ENCODE measurements around the gene CLK3.

The CLK3 gene

DNA sequence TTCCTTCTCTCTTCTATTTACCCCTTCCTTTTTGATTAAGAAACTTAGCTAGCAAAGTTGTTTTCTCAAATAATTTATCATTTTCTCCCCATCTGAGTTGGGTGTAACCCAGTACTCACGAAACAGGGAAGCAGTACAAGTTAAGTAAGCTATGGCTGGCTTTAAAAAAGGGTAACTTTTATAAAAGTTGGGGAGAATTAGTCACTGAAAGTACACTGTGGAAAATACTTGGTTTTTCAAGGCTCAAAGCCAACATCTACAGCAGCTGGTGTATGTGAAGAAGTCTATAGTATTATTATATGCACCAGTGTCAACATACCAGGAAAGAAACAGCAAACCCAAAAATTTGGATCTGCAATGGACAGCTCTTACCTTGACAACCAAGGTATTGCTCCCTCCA, 25.5 kb downstream of the CLK3 start:
- peak overlapping the region; percentile 70 for H3K27ac ChIP-seq
- peaks cover 47 to 51% of the 10 kb centered on the region in 2 experiments for H3K4me1 ChIP-seq (ENCODE audit: control insufficient read depth in 1 of 2, insufficient read depth in 1 of 2, low read depth in 1 of 2, low read length in 1 of 2)
- no peaks in the 10 kb centered on the region for H3K27me3 ChIP-seq
- peaks cover 16% of the 10 kb centered on the region for H3K36me3 ChIP-seq
- H3K9me3 ChIP-seq: no peaks in the 10 kb centered on the region
- no peak overlapping the region for H3K4me3 ChIP-seq (ENCODE audit: low read depth in 1 of 2, low read length in 1 of 2)
- TF ChIP-seq, protein P1, sequence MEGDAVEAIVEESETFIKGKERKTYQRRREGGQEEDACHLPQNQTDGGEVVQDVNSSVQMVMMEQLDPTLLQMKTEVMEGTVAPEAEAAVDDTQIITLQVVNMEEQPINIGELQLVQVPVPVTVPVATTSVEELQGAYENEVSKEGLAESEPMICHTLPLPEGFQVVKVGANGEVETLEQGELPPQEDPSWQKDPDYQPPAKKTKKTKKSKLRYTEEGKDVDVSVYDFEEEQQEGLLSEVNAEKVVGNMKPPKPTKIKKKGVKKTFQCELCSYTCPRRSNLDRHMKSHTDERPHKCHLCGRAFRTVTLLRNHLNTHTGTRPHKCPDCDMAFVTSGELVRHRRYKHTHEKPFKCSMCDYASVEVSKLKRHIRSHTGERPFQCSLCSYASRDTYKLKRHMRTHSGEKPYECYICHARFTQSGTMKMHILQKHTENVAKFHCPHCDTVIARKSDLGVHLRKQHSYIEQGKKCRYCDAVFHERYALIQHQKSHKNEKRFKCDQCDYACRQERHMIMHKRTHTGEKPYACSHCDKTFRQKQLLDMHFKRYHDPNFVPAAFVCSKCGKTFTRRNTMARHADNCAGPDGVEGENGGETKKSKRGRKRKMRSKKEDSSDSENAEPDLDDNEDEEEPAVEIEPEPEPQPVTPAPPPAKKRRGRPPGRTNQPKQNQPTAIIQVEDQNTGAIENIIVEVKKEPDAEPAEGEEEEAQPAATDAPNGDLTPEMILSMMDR (IDR thresholded peaks at IDR 0.05): no peak

DNA sequence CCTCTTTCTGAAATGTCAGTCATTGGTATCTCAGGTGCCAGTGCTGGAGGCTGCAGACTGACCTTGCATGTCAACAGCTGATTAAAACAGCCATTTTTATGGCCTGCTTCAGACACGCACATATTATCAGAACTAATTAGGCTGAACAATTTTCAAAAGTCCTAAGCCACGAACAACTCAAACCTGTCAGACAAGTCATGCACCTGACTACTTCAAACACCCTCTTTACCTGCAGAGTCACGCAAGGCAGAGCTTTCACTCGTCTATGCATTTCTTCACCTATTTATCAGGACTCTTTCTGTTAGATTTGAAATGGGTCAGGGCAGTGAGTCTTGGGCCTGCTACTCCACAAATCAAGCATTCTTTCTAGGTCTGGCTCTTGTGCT, 26.7 kb downstream of the CLK3 start:
- Histone ChIP-seq H3K27ac (no peak overlapping the region), H3K27me3 (no peaks in the 10 kb centered on the region)
- TF ChIP-seq, protein P1 (IDR thresholded peaks at IDR 0.05): no peak

DNA sequence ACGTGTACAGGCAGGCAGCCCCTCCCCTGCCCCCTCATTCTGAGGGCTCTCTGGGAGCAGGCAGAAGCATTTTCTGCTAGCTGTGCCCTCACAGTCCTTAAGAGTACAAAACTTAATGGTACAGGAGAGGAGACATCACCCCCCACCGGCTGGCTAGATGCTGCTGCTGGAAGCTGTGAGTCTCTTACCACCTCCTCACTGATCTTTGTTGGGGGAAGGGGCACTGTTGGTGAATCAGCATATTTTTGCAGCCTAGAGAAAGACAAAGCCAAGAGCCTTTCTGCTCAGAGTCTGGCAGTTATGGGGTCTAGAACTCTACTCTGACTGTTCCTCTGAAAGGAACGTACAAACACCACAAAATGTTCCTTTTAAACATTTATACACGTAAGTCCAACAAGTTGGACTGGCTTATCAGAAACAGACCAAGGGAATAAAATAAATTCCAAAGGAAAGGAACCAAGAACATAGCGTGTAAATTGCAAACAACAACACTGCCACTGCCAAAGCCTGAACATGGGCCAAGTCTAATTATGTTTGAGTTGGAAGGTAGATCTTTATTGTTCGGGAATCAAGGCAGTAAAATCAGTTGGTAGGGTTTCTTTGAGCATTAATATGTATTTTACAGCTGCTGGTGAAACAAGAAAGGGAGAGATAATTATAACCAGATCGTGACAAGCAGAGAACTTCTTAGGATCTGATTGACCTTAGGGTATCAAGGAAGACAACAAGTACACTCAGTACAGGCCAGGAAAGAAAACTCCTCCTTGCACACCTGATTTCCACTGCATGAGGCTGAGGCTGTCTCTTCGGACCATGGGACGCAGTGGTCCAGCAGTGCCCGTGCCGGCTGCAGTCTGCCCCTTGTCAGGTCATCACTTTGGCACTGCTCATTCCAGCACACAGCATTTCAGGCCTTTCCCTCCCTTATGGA, 27.4 kb downstream of the CLK3 start:
- TF ChIP-seq, protein P1 (IDR thresholded peaks at IDR 0.05): no peak
- Histone ChIP-seq H3K4me3 (ENCODE audit: low read depth in 1 of 2, low read length in 1 of 2) (no peak overlapping the region), H3K36me3 (no peaks in the 10 kb centered on the region), H3K4me1 (ENCODE audit: control insufficient read depth in 1 of 2, insufficient read depth in 1 of 2, low read depth in 1 of 2, low read length in 1 of 2) (peaks cover 31 to 35% of the 10 kb centered on the region in 2 experiments), H3K27me3 (no peaks in the 10 kb centered on the region), H3K27ac (no peak overlapping the region), H3K9me3 (no peaks in the 10 kb centered on the region)

More for the DNA sequence above, 26.7 kb downstream of the CLK3 start:
- peaks cover 35 to 41% of the 10 kb centered on the region in 2 experiments for H3K4me1 ChIP-seq (ENCODE audit: control insufficient read depth in 1 of 2, insufficient read depth in 1 of 2, low read depth in 1 of 2, low read length in 1 of 2)
- no peak overlapping the region for H3K4me3 ChIP-seq (ENCODE audit: low read depth in 1 of 2, low read length in 1 of 2)
- H3K36me3 ChIP-seq: peaks cover 5% of the 10 kb centered on the region
- H3K9me3 ChIP-seq: no peaks in the 10 kb centered on the region

DNA sequence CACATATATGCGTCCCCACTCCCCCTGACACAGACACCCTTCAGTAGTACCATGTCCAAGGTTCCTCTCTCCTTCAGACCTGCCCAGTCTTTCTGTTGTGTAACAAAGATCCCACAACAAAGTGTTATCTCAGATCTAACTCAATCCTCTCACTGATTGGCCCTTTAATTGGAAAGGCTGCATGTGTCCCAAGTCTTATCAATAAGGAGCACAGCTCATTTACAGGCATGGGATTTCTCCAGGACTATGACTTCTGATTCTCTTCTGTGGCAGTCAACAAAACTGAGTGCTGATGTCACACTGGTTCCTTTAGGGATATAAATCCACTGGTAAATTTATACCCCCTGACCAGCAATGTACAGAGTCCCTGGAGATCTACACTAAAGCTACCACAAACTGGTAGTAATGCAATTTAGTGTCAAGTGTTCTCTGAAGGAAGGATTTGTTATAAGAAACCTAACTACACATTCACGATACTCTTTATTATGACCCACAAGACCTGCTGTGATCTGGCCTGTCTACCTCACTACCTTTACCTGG, 28.1 kb downstream of the CLK3 start:
- no peak overlapping the region for H3K4me3 ChIP-seq (ENCODE audit: low read depth in 1 of 2, low read length in 1 of 2)
- H3K4me1 ChIP-seq (ENCODE audit: control insufficient read depth in 1 of 2, insufficient read depth in 1 of 2, low read depth in 1 of 2, low read length in 1 of 2): peaks cover 27 to 30% of the 10 kb centered on the region in 2 experiments
- no peak overlapping the region for H3K27ac ChIP-seq
- no peaks in the 10 kb centered on the region for H3K36me3 ChIP-seq
- H3K27me3 ChIP-seq: no peaks in the 10 kb centered on the region
- no peaks in the 10 kb centered on the region for H3K9me3 ChIP-seq
- TF ChIP-seq, protein P1 (IDR thresholded peaks at IDR 0.05): no peak

DNA sequence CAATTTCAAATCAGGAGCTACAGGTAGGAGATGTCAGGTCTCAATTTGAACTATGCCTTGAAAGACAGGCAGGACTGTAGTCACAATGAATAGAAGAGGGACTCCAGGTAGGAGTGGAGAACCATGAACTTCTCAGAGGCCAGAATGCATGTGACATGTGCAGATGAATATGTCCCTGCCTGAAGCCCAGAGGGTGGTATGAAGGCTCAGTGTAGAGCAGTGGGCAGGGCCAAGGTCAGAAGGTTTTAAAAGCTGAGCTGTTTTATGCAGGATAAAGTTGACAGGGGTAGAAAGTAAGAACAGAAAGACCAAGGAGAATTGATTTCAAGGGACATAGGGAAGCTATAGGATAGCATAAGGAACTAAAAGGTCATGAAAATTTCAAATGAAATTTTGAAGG, 30.8 kb downstream of the CLK3 start:
- no peaks in the 10 kb centered on the region for H3K36me3 ChIP-seq

More for the DNA sequence above, 30.8 kb downstream of the CLK3 start:
- Histone ChIP-seq H3K27ac (no peak overlapping the region), H3K9me3 (no peaks in the 10 kb centered on the region), H3K27me3 (no peaks in the 10 kb centered on the region), H3K4me3 (ENCODE audit: low read depth in 1 of 2, low read length in 1 of 2) (no peak overlapping the region), H3K4me1 (ENCODE audit: control insufficient read depth in 1 of 2, insufficient read depth in 1 of 2, low read depth in 1 of 2, low read length in 1 of 2) (peaks cover 0 to 2% of the 10 kb centered on the region in 2 experiments)
- TF ChIP-seq, protein P1 (IDR thresholded peaks at IDR 0.05): no peak
